GM18867 (cell line): ENCODE data around the gene TENM4.

Source experiments
- ATAC-seq: cut with Tn5 transposase; IDR thresholded peaks from one replicate; pipeline ENCODE4 v1.9.1; 2021; ENCODE audit warnings: mild to moderate bottlenecking, moderate library complexity; ENCODE audit not compliant: unreplicated experiment

Gene TENM4

GRCh38 chr11:78782725-78783124 is 658.1 kb downstream of the TENM4 start:
- ATAC-seq, result no peak

- ATAC-seq, result no peak
These were observed 659.9 kb downstream of the TENM4 start for GRCh38 chr11:78780889-78781288.

- ATAC-seq, result no peak
These were observed 667.3 kb downstream of the TENM4 start for GRCh38 chr11:78773492-78773891.

GRCh38 chr11:78773077-78773476 is 667.8 kb downstream of the TENM4 start:
- ATAC-seq, result no peak

GRCh38 chr11:78772186-78772585 is 668.6 kb downstream of the TENM4 start:
- no peak for ATAC-seq

GRCh38 chr11:78770931-78771330 is 669.9 kb downstream of the TENM4 start:
- ATAC-seq, result no peak

GRCh38 chr11:78768971-78769370 is 671.9 kb downstream of the TENM4 start:
- ATAC-seq, result no peak

GRCh38 chr11:78768345-78768744 is 672.5 kb downstream of the TENM4 start:
- ATAC-seq, result no peak

GRCh38 chr11:78767027-78767932 is 673.5 kb downstream of the TENM4 start:
- ATAC-seq, result no peak

- ATAC-seq, result no peak
These were observed 675.9 kb downstream of the TENM4 start for GRCh38 chr11:78764946-78765345.

- no peak for ATAC-seq
These were observed 677.2 kb downstream of the TENM4 start for GRCh38 chr11:78763664-78764063.

- no peak for ATAC-seq
These were observed 678.7 kb downstream of the TENM4 start for GRCh38 chr11:78762105-78762504.

- ATAC-seq, result no peak
These were observed 681.8 kb downstream of the TENM4 start for GRCh38 chr11:78759071-78759470.

- no peak for ATAC-seq
These were observed 687.5 kb downstream of the TENM4 start for GRCh38 chr11:78753297-78753696.

GRCh38 chr11:78752494-78752893 is 688.3 kb downstream of the TENM4 start:
- ATAC-seq, result no peak

- no peak for ATAC-seq
These were observed 691.7 kb downstream of the TENM4 start for GRCh38 chr11:78748918-78749690.

GRCh38 chr11:78744949-78745348 is 695.9 kb downstream of the TENM4 start:
- no peak for ATAC-seq

- no peak for ATAC-seq
These were observed 696.6 kb downstream of the TENM4 start for GRCh38 chr11:78744202-78744601.

GRCh38 chr11:78742430-78742829 is 698.4 kb downstream of the TENM4 start:
- ATAC-seq, result no peak

GRCh38 chr11:78741741-78742140 is 699.1 kb downstream of the TENM4 start:
- no peak for ATAC-seq

GRCh38 chr11:78740199-78741071 is 700.4 kb downstream of the TENM4 start:
- no peak for ATAC-seq
